Fibroblast of the aortic adventitia (primary cell): ENCODE results near the gene RCSD1. TPM values are rescaled to one million over a fixed set of nuclear protein-coding genes. Genes with fewer than 3 reads are reported as not detected.
A peak's percentile ranks its signal among the peaks of the same experiment; 100 is the strongest.
"Not testable (repeated sequence)": the region's sequence is repeated elsewhere in the genome, so short reads cannot be mapped to it uniquely, and the experiment has no call there.

Source experiments
- DNase-seq: peaks from one replicate; pipeline ENCODE4 v3.0.0-alpha.2; 2010; ENCODE audit warnings: low read depth
- H3K4me3 ChIP-seq: 2 replicates; pipeline ENCODE4 v1.5.1; 2011; ENCODE audit warnings: low read depth, mild to moderate bottlenecking, control low read depth, low read length, moderate library complexity
- total RNA-seq: library from RNA; depleted of rRNA; stranded (reverse); fragments of >200 nt; gene quantifications from 2 replicates; pipeline ENCODE4 v1.2.3, GENCODE V29; 2012; ENCODE audit warnings: low replicate concordance
- TF ChIP-seq, protein P1 (sequence below): IDR thresholded peaks from 2 replicates; pipeline ENCODE4 v1.5.1; 2011; ENCODE audit warnings: mild to moderate bottlenecking, low read length, control low read depth, inconsistent platforms; ENCODE audit not compliant: insufficient read depth

RCSD1 gene
- total RNA-seq, 1 donor, result not detected

DNA sequence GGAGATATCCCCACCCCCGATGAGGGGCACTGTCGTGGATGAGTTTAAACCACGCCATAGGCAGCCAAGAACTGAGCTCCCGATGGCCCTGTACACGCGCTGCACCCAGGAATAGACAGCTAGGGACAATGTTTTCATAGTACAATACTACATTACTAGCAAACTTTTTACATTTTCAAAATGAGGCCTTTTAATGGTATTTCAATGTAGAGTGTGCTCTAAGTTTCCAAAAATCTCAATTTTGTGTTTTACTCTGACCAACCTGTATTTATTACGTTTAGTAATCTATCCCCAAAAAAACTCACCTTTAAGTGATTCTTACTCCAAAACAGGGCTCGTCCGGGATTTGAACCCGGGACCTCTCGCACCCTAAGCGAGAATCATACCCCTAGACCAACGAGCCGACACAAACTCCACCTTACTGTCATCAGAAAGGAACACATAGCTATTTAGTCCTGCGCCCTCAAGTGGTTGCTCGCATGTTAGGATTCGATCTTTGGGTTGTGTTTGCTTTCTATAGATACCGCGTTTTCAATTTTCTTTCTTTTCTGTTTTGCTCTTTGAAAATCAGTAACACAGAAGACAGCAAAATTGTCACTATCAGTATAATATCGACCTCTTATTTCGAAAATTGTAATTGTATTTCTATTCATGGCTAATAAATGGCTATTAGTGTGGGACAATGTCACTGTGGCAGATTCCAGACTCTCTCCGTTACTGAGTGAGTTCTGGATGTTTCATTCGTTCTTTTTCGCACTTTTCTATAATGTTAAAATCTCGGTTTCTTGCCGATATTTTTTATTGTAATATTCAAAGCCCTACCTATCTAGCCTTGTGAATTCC is 85.3 kb downstream of the RCSD1 start:
- peak; percentile 94 for DNase-seq
- TF ChIP-seq, protein P1, sequence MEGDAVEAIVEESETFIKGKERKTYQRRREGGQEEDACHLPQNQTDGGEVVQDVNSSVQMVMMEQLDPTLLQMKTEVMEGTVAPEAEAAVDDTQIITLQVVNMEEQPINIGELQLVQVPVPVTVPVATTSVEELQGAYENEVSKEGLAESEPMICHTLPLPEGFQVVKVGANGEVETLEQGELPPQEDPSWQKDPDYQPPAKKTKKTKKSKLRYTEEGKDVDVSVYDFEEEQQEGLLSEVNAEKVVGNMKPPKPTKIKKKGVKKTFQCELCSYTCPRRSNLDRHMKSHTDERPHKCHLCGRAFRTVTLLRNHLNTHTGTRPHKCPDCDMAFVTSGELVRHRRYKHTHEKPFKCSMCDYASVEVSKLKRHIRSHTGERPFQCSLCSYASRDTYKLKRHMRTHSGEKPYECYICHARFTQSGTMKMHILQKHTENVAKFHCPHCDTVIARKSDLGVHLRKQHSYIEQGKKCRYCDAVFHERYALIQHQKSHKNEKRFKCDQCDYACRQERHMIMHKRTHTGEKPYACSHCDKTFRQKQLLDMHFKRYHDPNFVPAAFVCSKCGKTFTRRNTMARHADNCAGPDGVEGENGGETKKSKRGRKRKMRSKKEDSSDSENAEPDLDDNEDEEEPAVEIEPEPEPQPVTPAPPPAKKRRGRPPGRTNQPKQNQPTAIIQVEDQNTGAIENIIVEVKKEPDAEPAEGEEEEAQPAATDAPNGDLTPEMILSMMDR, result peak; percentile 87
- peak overlapping the region; percentile 96 for H3K4me3 ChIP-seq

- TF ChIP-seq, protein P1, result no peak
- no peak for DNase-seq
Observed at GRCh38 chr1:167716000-167716271, 85.9 kb downstream of the RCSD1 start.

GRCh38 chr1:167717351-167717750 is 87.3 kb downstream of the RCSD1 start:
- H3K4me3 ChIP-seq, result no peak overlapping the region
- DNase-seq, result no peak

More at GRCh38 chr1:167716000-167716271, 85.9 kb downstream of the RCSD1 start:
- peak overlapping the region; percentile 74 for H3K4me3 ChIP-seq

DNA sequence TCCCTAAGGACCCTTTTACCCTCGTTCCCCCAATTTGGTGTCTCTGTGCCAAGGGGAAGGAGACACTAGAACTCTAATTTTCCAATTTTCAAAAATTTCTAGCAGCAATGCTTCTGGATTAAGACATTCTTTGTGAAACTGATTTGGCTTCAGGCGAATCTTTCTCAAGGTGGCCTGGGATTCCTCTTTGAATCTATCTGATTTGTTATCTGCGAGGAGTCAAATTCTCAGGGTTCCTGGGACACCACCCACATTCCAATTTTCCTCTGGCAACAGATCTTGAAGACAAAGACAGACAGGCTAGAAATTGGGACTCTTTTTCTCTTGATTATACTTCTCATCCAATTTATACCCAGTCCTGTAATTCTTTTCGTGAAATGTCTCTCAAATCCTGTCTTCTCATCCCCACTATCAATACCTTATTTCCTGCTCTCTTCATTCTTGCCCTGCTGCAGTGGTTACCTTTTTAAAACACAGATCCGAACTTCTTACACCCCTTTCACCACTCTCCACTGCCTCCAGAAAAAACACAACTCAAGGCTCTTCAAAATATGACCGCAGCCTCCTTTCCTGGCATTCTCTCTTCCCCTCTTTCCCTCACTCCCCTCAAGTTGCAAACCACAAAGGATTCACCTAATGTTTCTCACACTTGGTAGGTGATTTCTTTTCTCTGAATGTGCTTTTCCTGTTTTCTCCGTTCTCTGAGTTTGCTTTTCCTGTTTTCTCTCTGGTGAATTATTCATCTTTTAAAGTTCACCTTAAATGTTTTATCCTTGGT is 89.1 kb downstream of the RCSD1 start:
- TF ChIP-seq, protein P1, result no peak
- DNase-seq, result no peak
- H3K4me3 ChIP-seq, result no peak overlapping the region

More at GRCh38 chr1:167717351-167717750, 87.3 kb downstream of the RCSD1 start:
- TF ChIP-seq, protein P1, result no peak

GRCh38 chr1:167719715-167720421 is 89.8 kb downstream of the RCSD1 start:
- not testable (repeated sequence) for DNase-seq, H3K4me3 ChIP-seq

- peak overlapping the region; percentile 84 for H3K4me3 ChIP-seq
- TF ChIP-seq, protein P1, result peak; percentile 68
- DNase-seq, result peak; percentile 73
Observed at GRCh38 chr1:167720965-167721616, 91.1 kb downstream of the RCSD1 start.
